Astrocyte (in vitro differentiated cells and primary cell): Measurements from ENCODE around the gene SLC15A1. TPM values are rescaled to one million over a fixed set of nuclear protein-coding genes. Genes with fewer than 3 reads are reported as not detected.

Experiments used
- DNase-seq: peaks from one replicate; pipeline ENCODE4 v3.0.0-alpha.2; 2010; ENCODE audit warnings: low read depth
- FAIRE-seq: peaks from 2 replicates; lab custom pipeline; 2011; peaks lifted over from hg19 to GRCh38; lab: Jason Lieb, UNC
- H2AFZ ChIP-seq: 2 replicates; pipeline ENCODE4 v1.6.0; 2012; ENCODE audit warnings: low read depth, low read length, inconsistent platforms
- H3K27ac ChIP-seq: 2 replicates; pipeline ENCODE4 v1.5.1; 2011; ENCODE audit warnings: low read depth, low read length, inconsistent platforms
- H3K27me3 ChIP-seq: 2 replicates; pipeline ENCODE4 v1.6.0; 2011; ENCODE audit warnings: low read length, inconsistent platforms; ENCODE audit not compliant: insufficient read depth
- H3K36me3 ChIP-seq: 2 replicates; pipeline ENCODE4 v1.5.1; 2011; ENCODE audit warnings: low read length, inconsistent platforms; ENCODE audit not compliant: insufficient read depth
- H3K4me1 ChIP-seq: 2 replicates; pipeline ENCODE4 v1.5.1; 2011; ENCODE audit warnings: low read length, inconsistent platforms; ENCODE audit not compliant: insufficient read depth
- H3K4me2 ChIP-seq: 2 replicates; pipeline ENCODE4 v1.6.0; 2012; ENCODE audit warnings: low read length, inconsistent platforms
- H3K4me3 ChIP-seq: 2 replicates; pipeline ENCODE4 v1.5.1; 2011; ENCODE audit warnings: low read depth, mild to moderate bottlenecking, low read length, inconsistent platforms; ENCODE audit not compliant: insufficient read depth
- H3K79me2 ChIP-seq: 2 replicates; pipeline ENCODE4 v1.6.0; 2012; ENCODE audit warnings: mild to moderate bottlenecking, low read length, inconsistent platforms; ENCODE audit not compliant: insufficient read depth
- H3K9ac ChIP-seq: 2 replicates; pipeline ENCODE4 v1.6.0; 2012; ENCODE audit warnings: mild to moderate bottlenecking, low read length, inconsistent platforms
- H3K9me3 ChIP-seq: 2 replicates; pipeline ENCODE4 v1.5.1; 2012; ENCODE audit warnings: low read depth, mild to moderate bottlenecking, low read length, inconsistent platforms; ENCODE audit not compliant: insufficient read depth
- H4K20me1 ChIP-seq: 2 replicates; pipeline ENCODE4 v1.6.0; 2012; ENCODE audit warnings: low read length, inconsistent platforms; ENCODE audit not compliant: insufficient read depth
- H3K27ac Mint-ChIP-seq: one replicate; pipeline ENCODE4 v1.8.0; 2021; ENCODE audit warnings: mild to moderate bottlenecking, mixed read lengths; ENCODE audit not compliant: unreplicated experiment
- H3K27me3 Mint-ChIP-seq: one replicate; pipeline ENCODE4 v1.8.0; 2021; ENCODE audit warnings: low read depth, mixed read lengths; ENCODE audit not compliant: unreplicated experiment
- H3K36me3 Mint-ChIP-seq: one replicate; pipeline ENCODE4 v1.8.0; 2021; ENCODE audit warnings: low read depth, mixed read lengths; ENCODE audit not compliant: unreplicated experiment
- H3K4me1 Mint-ChIP-seq: one replicate; pipeline ENCODE4 v1.8.0; 2021; ENCODE audit warnings: low read depth, mixed read lengths; ENCODE audit not compliant: unreplicated experiment
- H3K4me3 Mint-ChIP-seq: one replicate; pipeline ENCODE4 v1.8.0; 2021; ENCODE audit warnings: mild to moderate bottlenecking, moderate library complexity, mixed read lengths; ENCODE audit not compliant: unreplicated experiment
- H3K9me3 Mint-ChIP-seq: one replicate; pipeline ENCODE4 v1.8.0; 2021; ENCODE audit warnings: mild to moderate bottlenecking, mixed read lengths; ENCODE audit not compliant: unreplicated experiment
- EZH2 ChIP-seq: IDR thresholded peaks from 2 replicates; pipeline ENCODE4 v1.6.1; 2012; ENCODE audit warnings: mild to moderate bottlenecking, low read length, inconsistent platforms; ENCODE audit not compliant: insufficient read depth
- total RNA-seq: library from RNA; stranded (reverse); gene quantifications from 2 replicates; pipeline ENCODE4 v1.2.1, GENCODE V29; 2021
- TF ChIP-seq, protein P1 (sequence below): IDR thresholded peaks from 2 replicates; pipeline ENCODE4 v1.5.1; 2011; ENCODE audit warnings: low read depth, mild to moderate bottlenecking, inconsistent platforms, low read length, moderate library complexity; ENCODE audit not compliant: insufficient read depth

SLC15A1 gene
- total RNA-seq, 1 donor from 2014 or later: not detected

DNA sequence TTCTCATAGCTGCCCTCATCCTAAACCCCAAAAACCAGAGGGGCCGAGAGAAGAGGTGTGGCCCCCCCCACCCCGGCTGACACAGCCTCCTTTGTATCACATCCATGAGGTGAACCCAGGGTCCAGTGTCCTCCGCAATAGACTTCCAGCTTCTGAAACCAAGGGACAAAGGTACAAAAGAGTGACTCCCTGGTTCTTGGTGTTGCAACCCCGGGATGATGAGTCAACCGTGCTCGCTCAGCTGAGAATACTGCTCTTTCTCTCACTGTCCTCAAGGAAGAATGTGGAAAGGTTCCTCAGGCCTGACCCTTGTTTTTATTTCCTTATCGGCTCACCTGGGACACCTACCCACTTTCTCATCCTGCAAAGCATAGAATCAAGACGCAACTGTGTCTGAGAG lies 5.5 kb downstream of the SLC15A1 start:
- Mint-ChIP-seq H3K4me1 (no peaks in the 10 kb centered on the region), H3K9me3 (peaks cover 5% of the 10 kb centered on the region), H3K36me3 (no peaks in the 10 kb centered on the region), H3K4me3 (no peak overlapping the region), H3K27ac (no peak overlapping the region), H3K27me3 (peaks cover 36% of the 10 kb centered on the region)
- no peak overlapping the region for H3K4me3 ChIP-seq
- H3K27me3 ChIP-seq: peaks cover 13% of the 10 kb centered on the region
- no peak overlapping the region for H3K27ac ChIP-seq
- peaks cover 3% of the 10 kb centered on the region for H3K4me1 ChIP-seq
- no peak overlapping the region for H2AFZ ChIP-seq
- H3K9me3 ChIP-seq: no peaks in the 10 kb centered on the region
- no peak overlapping the region for H3K9ac ChIP-seq
- no peaks in the 10 kb centered on the region for H3K79me2 ChIP-seq
- TF ChIP-seq EZH2: no peak
- TF ChIP-seq, protein P1, sequence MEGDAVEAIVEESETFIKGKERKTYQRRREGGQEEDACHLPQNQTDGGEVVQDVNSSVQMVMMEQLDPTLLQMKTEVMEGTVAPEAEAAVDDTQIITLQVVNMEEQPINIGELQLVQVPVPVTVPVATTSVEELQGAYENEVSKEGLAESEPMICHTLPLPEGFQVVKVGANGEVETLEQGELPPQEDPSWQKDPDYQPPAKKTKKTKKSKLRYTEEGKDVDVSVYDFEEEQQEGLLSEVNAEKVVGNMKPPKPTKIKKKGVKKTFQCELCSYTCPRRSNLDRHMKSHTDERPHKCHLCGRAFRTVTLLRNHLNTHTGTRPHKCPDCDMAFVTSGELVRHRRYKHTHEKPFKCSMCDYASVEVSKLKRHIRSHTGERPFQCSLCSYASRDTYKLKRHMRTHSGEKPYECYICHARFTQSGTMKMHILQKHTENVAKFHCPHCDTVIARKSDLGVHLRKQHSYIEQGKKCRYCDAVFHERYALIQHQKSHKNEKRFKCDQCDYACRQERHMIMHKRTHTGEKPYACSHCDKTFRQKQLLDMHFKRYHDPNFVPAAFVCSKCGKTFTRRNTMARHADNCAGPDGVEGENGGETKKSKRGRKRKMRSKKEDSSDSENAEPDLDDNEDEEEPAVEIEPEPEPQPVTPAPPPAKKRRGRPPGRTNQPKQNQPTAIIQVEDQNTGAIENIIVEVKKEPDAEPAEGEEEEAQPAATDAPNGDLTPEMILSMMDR: no peak
- no peaks in the 10 kb centered on the region for H3K36me3 ChIP-seq
- no peaks in the 10 kb centered on the region for H4K20me1 ChIP-seq
- no peak for DNase-seq
- no peak overlapping the region for H3K4me2 ChIP-seq
- FAIRE-seq: no peak

DNA sequence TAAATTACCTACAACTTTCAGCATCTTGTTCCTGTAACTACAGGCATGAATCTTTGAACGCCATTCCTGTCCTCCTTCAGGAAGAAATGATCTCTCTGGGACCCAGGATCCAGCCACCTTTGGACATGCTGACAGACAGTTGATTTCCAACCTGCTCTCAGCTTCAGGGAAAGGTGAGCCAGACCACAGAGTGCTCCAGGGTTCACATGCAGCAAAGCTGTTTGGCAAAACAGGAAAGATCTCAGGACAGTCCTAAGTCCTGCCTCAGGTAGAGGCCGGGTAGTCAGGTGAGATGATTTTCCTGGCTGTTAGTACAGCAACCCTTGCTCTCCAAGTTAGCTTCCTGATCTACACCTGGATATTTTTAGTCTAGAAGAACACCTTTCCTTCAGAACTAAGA lies 9.1 kb downstream of the SLC15A1 start:
- no peak overlapping the region for H3K27ac ChIP-seq
- TF ChIP-seq EZH2: no peak
- TF ChIP-seq, protein P1: no peak
- FAIRE-seq (no peak), DNase-seq (no peak)
- H4K20me1 ChIP-seq: no peaks in the 10 kb centered on the region
- no peaks in the 10 kb centered on the region for H3K27me3 ChIP-seq
- Mint-ChIP-seq H3K4me1 (no peaks in the 10 kb centered on the region), H3K36me3 (peaks cover 2% of the 10 kb centered on the region), H3K27ac (no peak overlapping the region), H3K4me3 (no peak overlapping the region), H3K27me3 (peaks cover 6% of the 10 kb centered on the region), H3K9me3 (peaks cover 6% of the 10 kb centered on the region)
- H3K36me3 ChIP-seq: no peaks in the 10 kb centered on the region
- H3K79me2 ChIP-seq: no peaks in the 10 kb centered on the region
- H2AFZ ChIP-seq: no peak overlapping the region
- no peaks in the 10 kb centered on the region for H3K9me3 ChIP-seq
- no peak overlapping the region for H3K4me3 ChIP-seq
- H3K4me1 ChIP-seq: no peaks in the 10 kb centered on the region
- no peak overlapping the region for H3K9ac ChIP-seq
- H3K4me2 ChIP-seq: no peak overlapping the region

DNA sequence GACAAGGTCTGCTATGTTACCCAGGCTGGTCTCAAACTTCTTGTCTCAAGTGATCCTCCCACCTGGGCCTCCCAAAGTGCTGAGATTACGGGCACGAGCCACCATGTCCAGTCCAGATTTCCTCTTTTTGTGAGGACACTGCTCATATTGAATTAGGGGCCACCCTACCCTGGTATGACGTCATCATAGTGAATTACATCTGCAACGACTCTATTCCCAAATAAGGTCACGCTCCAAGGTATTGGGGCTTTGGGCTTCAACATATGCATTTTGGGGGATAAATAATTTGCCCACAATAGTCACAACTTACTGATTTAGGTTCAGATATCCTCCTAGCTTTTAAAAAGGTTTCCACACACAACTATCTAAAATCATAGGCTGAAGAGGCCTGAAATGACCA lies 9.5 kb downstream of the SLC15A1 start:
- Histone ChIP-seq H3K4me3 (no peak overlapping the region), H3K4me2 (no peak overlapping the region), H4K20me1 (no peaks in the 10 kb centered on the region), H3K36me3 (no peaks in the 10 kb centered on the region), H3K27me3 (no peaks in the 10 kb centered on the region), H3K9me3 (no peaks in the 10 kb centered on the region), H3K79me2 (no peaks in the 10 kb centered on the region), H2AFZ (no peak overlapping the region), H3K4me1 (no peaks in the 10 kb centered on the region), H3K9ac (no peak overlapping the region), H3K27ac (no peak overlapping the region)
- Mint-ChIP-seq H3K27ac (no peak overlapping the region), H3K4me1 (no peaks in the 10 kb centered on the region), H3K9me3 (peaks cover 9% of the 10 kb centered on the region), H3K27me3 (peaks cover 2% of the 10 kb centered on the region), H3K36me3 (peaks cover 2% of the 10 kb centered on the region), H3K4me3 (no peak overlapping the region)
- TF ChIP-seq, protein P1: no peak
- TF ChIP-seq EZH2: no peak
- DNase-seq: no peak
- FAIRE-seq: no peak
